Endothelial cell of umbilical vein (primary cell): ENCODE measurements around the gene MTFMT. TPM values are rescaled to one million over a fixed set of nuclear protein-coding genes. Genes with fewer than 3 reads are reported as not detected.

Experiments used
- BruUV-seq: library from RNA; stranded (reverse); fragments of 400-500 nt; replicated peaks from 2 replicates; lab custom pipeline; 2021; lab: Mats Ljungman, UMichigan
- CTCF ChIA-PET: fragments of 300-600, 350-600 bp; sonication (Branson Sonifier 250); formaldehyde crosslinking; loops from one replicate; lab custom pipeline; 2021; ENCODE audit warnings: antibody characterized with exemption, inconsistent platforms; lab: Charles Lee
- POLR2A ChIA-PET: fragments of 300-600, 350-600 bp; sonication (Branson Sonifier 250); formaldehyde crosslinking; loops from one replicate; lab custom pipeline; 2021; ENCODE audit warnings: antibody characterized with exemption, inconsistent platforms; lab: Charles Lee
- DNase-seq: peaks from one replicate; pipeline ENCODE4 v3.0.0-alpha.2; 2011; ENCODE audit warnings: low read depth, low spot score
- FAIRE-seq: peaks from 2 replicates; lab custom pipeline; 2011; peaks lifted over from hg19 to GRCh38; lab: Jason Lieb, UNC
- H2AFZ ChIP-seq: 2 replicates; pipeline ENCODE4 v1.6.0; 2012; ENCODE audit warnings: low read depth, low read length, control low read depth, inconsistent platforms
- H3K27ac ChIP-seq: 2 replicates; pipeline ENCODE4 v1.5.1; 2011; ENCODE audit warnings: low read depth, mild to moderate bottlenecking, control low read depth, low read length, moderate library complexity; ENCODE audit not compliant: insufficient read depth
- H3K27me3 ChIP-seq, 2 experiments: 2 replicates each; pipeline versions ENCODE4 v1.6.0 to v1.6.1; 2011; ENCODE audit warnings: low read length in 2 of 2, mixed read lengths in 1 of 2; ENCODE audit not compliant: control insufficient read depth in 2 of 2, insufficient read depth in 2 of 2
- H3K36me3 ChIP-seq, 2 experiments: 2 replicates in 1 of 2; 3 replicates in 1 of 2; pipeline ENCODE4 v1.5.1; 2011; ENCODE audit warnings: low read length in 2 of 2, mild to moderate bottlenecking in 1 of 2, moderate library complexity in 1 of 2; ENCODE audit not compliant: control insufficient read depth in 2 of 2, insufficient read depth in 2 of 2; ENCODE audit errors: extremely low read depth in 1 of 2
- H3K4me1 ChIP-seq: 3 replicates; pipeline ENCODE4 v1.5.1; 2011; ENCODE audit warnings: mild to moderate bottlenecking, low read length; ENCODE audit not compliant: control insufficient read depth, insufficient read depth; ENCODE audit errors: extremely low read depth
- H3K4me2 ChIP-seq: 2 replicates; pipeline ENCODE4 v1.6.1; 2011; ENCODE audit warnings: low read length, control low read depth, mixed read lengths; ENCODE audit not compliant: insufficient read depth
- H3K4me3 ChIP-seq, 3 experiments: fragments of 200-600 bp in 1 of 3; sonication (generic), shearing (Covaris generic) in 1 of 3; replicated peaks in 1 of 3; 2 replicates each; pipeline ENCODE4 v1.5.1; 2011 to 2016; ENCODE audit warnings: control low read depth in 3 of 3, low read length in 3 of 3, mild to moderate bottlenecking in 2 of 3, inconsistent platforms in 1 of 3, low read depth in 1 of 3, moderate library complexity in 1 of 3; ENCODE audit not compliant: insufficient read depth in 1 of 3
- H3K79me2 ChIP-seq: 2 replicates; pipeline ENCODE4 v1.6.0; 2012; ENCODE audit warnings: low read length, inconsistent platforms; ENCODE audit not compliant: control insufficient read depth, insufficient read depth
- H3K9ac ChIP-seq: replicated peaks from 2 replicates; pipeline ENCODE3; 2011; ENCODE audit warnings: low read length, control low read depth; ENCODE audit not compliant: insufficient read depth; ENCODE audit errors: extremely low read depth
- H3K9me1 ChIP-seq: replicated peaks from 3 replicates; pipeline ENCODE4 v1.6.0; 2011; ENCODE audit warnings: mild to moderate bottlenecking, low read length; ENCODE audit not compliant: control insufficient read depth, insufficient read depth; ENCODE audit errors: extremely low read depth
- H3K9me3 ChIP-seq: replicated peaks from 2 replicates; pipeline ENCODE4 v1.5.1; 2012; ENCODE audit warnings: low read length, inconsistent platforms; ENCODE audit not compliant: control insufficient read depth, insufficient read depth
- H4K20me1 ChIP-seq: replicated peaks from 2 replicates; pipeline ENCODE3; 2011; ENCODE audit warnings: mild to moderate bottlenecking, low read length; ENCODE audit not compliant: control insufficient read depth, insufficient read depth; ENCODE audit errors: extremely low read depth
- CTCF ChIP-seq, 2 donors: IDR thresholded peaks; 1 replicate in 1 of 2; 2 replicates in 1 of 2; pipeline ENCODE4 v1.5.1; 2011; ENCODE audit warnings: low read length in 2 of 2, mild to moderate bottlenecking in 2 of 2, moderate library complexity in 2 of 2, control low read depth in 1 of 2, inconsistent platforms in 1 of 2, low read depth in 1 of 2; ENCODE audit not compliant: insufficient read depth in 1 of 2; ENCODE audit errors: extremely low read depth in 1 of 2
- EZH2 ChIP-seq: IDR thresholded peaks from 2 replicates; pipeline ENCODE4 v1.6.1; 2012; ENCODE audit warnings: borderline replicate concordance, low read depth, mild to moderate bottlenecking, moderate library complexity, low read length, inconsistent platforms; ENCODE audit not compliant: severe bottlenecking
- FOS ChIP-seq: IDR thresholded peaks from 2 replicates; pipeline ENCODE4 v1.6.1; 2011; ENCODE audit warnings: mild to moderate bottlenecking, low read length, moderate library complexity, borderline replicate concordance; ENCODE audit not compliant: insufficient read depth
- GATA2 ChIP-seq: IDR thresholded peaks from 2 replicates; pipeline ENCODE4 v1.7.0; 2011; ENCODE audit warnings: low read depth, mild to moderate bottlenecking, moderate library complexity, mixed read lengths, low read length; ENCODE audit not compliant: insufficient read length, insufficient read depth
- JUN ChIP-seq: IDR thresholded peaks from 2 replicates; pipeline ENCODE4 v1.6.1; 2011; ENCODE audit warnings: borderline replicate concordance, low read depth; ENCODE audit not compliant: insufficient read length, insufficient read depth
- MYC ChIP-seq: IDR thresholded peaks from one replicate; pipeline ENCODE4 v1.6.1; 2011; ENCODE audit warnings: mild to moderate bottlenecking, low read depth, low read length
- POLR2A ChIP-seq: IDR thresholded peaks from 2 replicates; pipeline ENCODE4 v1.6.1; 2012; ENCODE audit warnings: low read depth, mild to moderate bottlenecking, control low read depth, low read length
- POLR2AphosphoS5 ChIP-seq: IDR thresholded peaks from 2 replicates; pipeline ENCODE4 v1.6.1; 2012; ENCODE audit warnings: low read depth, mild to moderate bottlenecking, control low read depth, low read length, moderate library complexity; ENCODE audit not compliant: insufficient read depth
- dilution Hi-C: fragments of 300-500 bp; cut with MboI; formaldehyde crosslinking; loops from one replicate; pipeline ENCODE4 v1.15.0; 2019; ENCODE audit warnings: low sequenced_read_pairs; ENCODE audit not compliant: extremely low pct_ligation_motif_present
- intact Hi-C: fragments of 100-400 bp; cut with micrococcal nuclease; formaldehyde crosslinking; loops from one replicate; pipeline ENCODE4 v1.10.0; 2022
- polyA plus RNA-seq, 4 experiments: library from polyadenylated mRNA; depleted of rRNA in 3 of 4; stranded (reverse) in 3 of 4; unstranded in 1 of 4; fragments of >200 nt; gene quantifications; 2 replicates each; pipeline versions ENCODE4 v1.2.1 to v1.2.3, GENCODE V29; 2011 to 2012; ENCODE audit warnings: missing spikeins in 1 of 4
- total RNA-seq: library from RNA; stranded (reverse); gene quantifications from 2 replicates; pipeline ENCODE4 v1.2.3, GENCODE V29; 2021
- TF ChIP-seq, protein P1 (sequence below): IDR thresholded peaks from 2 replicates; pipeline ENCODE4 v1.6.1; 2011; ENCODE audit not compliant: insufficient read depth, insufficient read length

Gene MTFMT
- total and polyA plus RNA-seq, 2 donors (not counting 3 experiments of a cell fraction or from before 2014, with no cell fraction given): 7.5 to 20.4 TPM

GRCh38 chr15:65021488-65021887, 8.0 kb downstream of the MTFMT start:
- no peaks in the 10 kb centered on the region for H3K79me2 ChIP-seq
- ChIA-PET POLR2A (no interaction called here), CTCF (no interaction called here)
- no peaks in the 10 kb centered on the region for H3K4me1 ChIP-seq
- peaks cover 9 to 12% of the 10 kb centered on the region in 2 experiments for H3K36me3 ChIP-seq
- TF ChIP-seq, protein P1, sequence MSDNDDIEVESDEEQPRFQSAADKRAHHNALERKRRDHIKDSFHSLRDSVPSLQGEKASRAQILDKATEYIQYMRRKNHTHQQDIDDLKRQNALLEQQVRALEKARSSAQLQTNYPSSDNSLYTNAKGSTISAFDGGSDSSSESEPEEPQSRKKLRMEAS: no peak
- TF ChIP-seq JUN: no peak
- no peak for TF ChIP-seq FOS
- no peak for TF ChIP-seq EZH2
- no peak for TF ChIP-seq MYC
- TF ChIP-seq POLR2A: no peak
- TF ChIP-seq GATA2: no peak
- TF ChIP-seq POLR2AphosphoS5: no peak
- TF ChIP-seq CTCF (IDR thresholded peaks at IDR 0.05; ENCODE audit: extremely low read depth in 1 of 2, insufficient read depth in 1 of 2, low read depth in 1 of 2, low read length in 2 of 2): no peak
- no peaks in the 10 kb centered on the region for H3K9me1 ChIP-seq
- dilution Hi-C loops (no loop called here), intact Hi-C loops (no loop called here)
- no peak overlapping the region for H2AFZ ChIP-seq
- no peak overlapping the region for H3K4me2 ChIP-seq
- no peaks in the 10 kb centered on the region for H3K27me3 ChIP-seq
- DNase-seq (no peak), FAIRE-seq (no peak)
- BruUV-seq: no TSS peak
- H3K4me3 ChIP-seq: no peak overlapping the region
- no peaks in the 10 kb centered on the region for H4K20me1 ChIP-seq
- no peaks in the 10 kb centered on the region for H3K9me3 ChIP-seq
- no peak overlapping the region for H3K9ac ChIP-seq
- no peak overlapping the region for H3K27ac ChIP-seq
